ENCODE data around the gene SIVA1. TPM values are rescaled to one million over a fixed set of nuclear protein-coding genes. Genes with fewer than 3 reads are reported as not detected.

The SIVA1 gene
- polyA plus RNA-seq, 1 experiment, result 49.7 TPM

DNA sequence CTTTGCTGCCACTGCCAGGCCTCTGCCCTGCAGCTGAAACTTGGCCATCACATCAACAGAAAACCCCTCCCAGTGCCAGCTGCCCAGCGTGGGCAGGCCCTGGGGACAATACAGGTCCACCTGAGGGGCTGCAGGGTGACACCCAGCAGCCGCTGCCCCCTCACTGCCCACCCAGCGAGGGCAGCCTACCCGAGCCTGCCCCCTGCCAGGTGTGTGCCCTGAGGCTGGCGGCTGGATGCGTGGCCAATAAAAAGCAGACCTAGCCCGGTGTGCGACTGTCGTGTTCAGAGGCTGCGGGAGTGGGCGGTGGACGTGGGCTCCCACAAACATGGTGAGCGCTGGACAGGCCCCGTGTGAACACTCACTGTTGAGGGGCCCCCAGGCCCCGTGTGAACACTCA is 33.6 kb upstream of the SIVA1 start:
- TF ChIP-seq, protein P1, sequence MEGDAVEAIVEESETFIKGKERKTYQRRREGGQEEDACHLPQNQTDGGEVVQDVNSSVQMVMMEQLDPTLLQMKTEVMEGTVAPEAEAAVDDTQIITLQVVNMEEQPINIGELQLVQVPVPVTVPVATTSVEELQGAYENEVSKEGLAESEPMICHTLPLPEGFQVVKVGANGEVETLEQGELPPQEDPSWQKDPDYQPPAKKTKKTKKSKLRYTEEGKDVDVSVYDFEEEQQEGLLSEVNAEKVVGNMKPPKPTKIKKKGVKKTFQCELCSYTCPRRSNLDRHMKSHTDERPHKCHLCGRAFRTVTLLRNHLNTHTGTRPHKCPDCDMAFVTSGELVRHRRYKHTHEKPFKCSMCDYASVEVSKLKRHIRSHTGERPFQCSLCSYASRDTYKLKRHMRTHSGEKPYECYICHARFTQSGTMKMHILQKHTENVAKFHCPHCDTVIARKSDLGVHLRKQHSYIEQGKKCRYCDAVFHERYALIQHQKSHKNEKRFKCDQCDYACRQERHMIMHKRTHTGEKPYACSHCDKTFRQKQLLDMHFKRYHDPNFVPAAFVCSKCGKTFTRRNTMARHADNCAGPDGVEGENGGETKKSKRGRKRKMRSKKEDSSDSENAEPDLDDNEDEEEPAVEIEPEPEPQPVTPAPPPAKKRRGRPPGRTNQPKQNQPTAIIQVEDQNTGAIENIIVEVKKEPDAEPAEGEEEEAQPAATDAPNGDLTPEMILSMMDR (IDR thresholded peaks at IDR 0.05; ENCODE audit: low read depth, low read length), result no peak
- Histone ChIP-seq H3K4me3 (ENCODE audit: low read depth, low read length) (no peak overlapping the region), H3K9me3 (ENCODE audit: control insufficient read depth, insufficient read depth, low read length) (no peaks in the 10 kb centered on the region; the same call in 1 of the 2 replicates), H3K27ac (ENCODE audit: low read depth, low read length) (no peak overlapping the region), H3K27me3 (ENCODE audit: control insufficient read depth, insufficient read depth, low read length) (no peaks in the 10 kb centered on the region)
- ChIA-PET POLR2A (no interaction called here), CTCF (no interaction called here)
- DNase-seq (ENCODE audit: low read depth, low spot score), result no peak

DNA sequence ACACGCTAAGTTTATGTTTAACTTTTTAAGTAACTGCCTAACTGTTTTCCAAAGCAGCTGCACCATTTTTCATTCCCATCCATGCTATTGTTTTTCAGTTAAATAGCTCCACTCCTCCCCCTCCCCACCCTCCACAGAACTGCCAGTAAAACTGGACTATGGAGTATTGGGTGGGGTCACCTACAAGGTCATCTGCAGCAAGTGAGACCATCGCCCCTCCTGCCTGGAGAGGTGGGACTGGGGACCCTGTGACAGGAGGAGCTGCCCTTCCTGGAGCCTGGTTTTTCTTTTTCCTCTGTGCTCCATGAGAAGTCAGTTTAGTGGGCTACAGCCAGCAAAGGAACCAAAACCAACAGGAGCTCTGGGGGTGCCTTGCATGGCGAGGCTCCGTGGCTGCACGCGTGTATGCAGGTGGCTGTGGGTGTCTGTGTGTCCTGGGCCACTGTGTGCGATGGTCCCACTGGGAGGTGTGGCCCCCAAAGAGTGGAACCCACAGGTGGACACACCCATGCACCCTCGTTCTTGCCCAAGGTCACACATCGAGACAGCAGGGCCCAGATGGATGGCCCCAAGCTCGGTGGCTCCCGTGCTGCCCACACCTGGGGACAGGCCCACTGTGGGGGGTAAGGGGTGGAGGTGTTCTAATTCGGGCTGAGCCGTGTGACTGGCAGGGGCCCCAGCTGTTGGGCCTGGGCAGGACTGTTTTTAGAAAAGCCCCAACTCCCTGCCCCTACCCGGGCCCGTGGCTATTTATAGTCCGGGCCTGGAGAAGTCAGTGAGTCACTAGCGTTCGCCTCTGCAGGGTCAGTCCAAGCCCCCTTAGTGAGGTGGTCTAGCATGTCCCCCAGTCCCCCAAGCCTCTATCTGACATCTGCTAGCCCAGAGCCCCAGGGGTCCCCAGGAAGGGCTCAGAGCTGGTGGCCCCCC is 31.2 kb upstream of the SIVA1 start:
- DNase-seq (ENCODE audit: low read depth, low spot score), result no peak

GRCh38 chr14:104722938-104723650 is 29.9 kb upstream of the SIVA1 start:
- Histone ChIP-seq H3K27me3 (ENCODE audit: control insufficient read depth, insufficient read depth, low read length) (peaks cover 6% of the 10 kb centered on the region), H3K9me3 (ENCODE audit: control insufficient read depth, insufficient read depth, low read length) (no peaks in the 10 kb centered on the region; the same call in 1 of the 2 replicates), H3K27ac (ENCODE audit: low read depth, low read length) (no peak overlapping the region), H3K4me3 (ENCODE audit: low read depth, low read length) (no peak overlapping the region; the same call in 1 of the 2 replicates)
- CTCF ChIA-PET, result interaction anchor here (0.6 to 1.8 kb wide), 11 partner anchors 11 to 154 kb away, joined by 3 to 11 read pairs (median 5); partner anchors contain the start of gene SIVA1
- TF ChIP-seq, protein P1 (IDR thresholded peaks at IDR 0.05; ENCODE audit: low read depth, low read length), result no peak
- no peak for DNase-seq (ENCODE audit: low read depth, low spot score)
- POLR2A ChIA-PET, result no interaction called here

More for the DNA sequence above, 31.2 kb upstream of the SIVA1 start:
- ChIA-PET POLR2A (no interaction called here), CTCF (interaction anchor here (1.0 to 1.8 kb wide), 4 partner anchors 17 to 324 kb away, joined by 3 to 4 read pairs (median 4); no protein-coding TSS in a partner anchor)
- Histone ChIP-seq H3K9me3 (ENCODE audit: control insufficient read depth, insufficient read depth, low read length) (no peaks in the 10 kb centered on the region; the same call in 1 of the 2 replicates), H3K27ac (ENCODE audit: low read depth, low read length) (peak overlapping the region; percentile 11), H3K27me3 (ENCODE audit: control insufficient read depth, insufficient read depth, low read length) (peaks cover under 1% of the 10 kb centered on the region), H3K4me3 (ENCODE audit: low read depth, low read length) (no peak overlapping the region)
- TF ChIP-seq, protein P1 (IDR thresholded peaks at IDR 0.05; ENCODE audit: low read depth, low read length), result no peak

DNA sequence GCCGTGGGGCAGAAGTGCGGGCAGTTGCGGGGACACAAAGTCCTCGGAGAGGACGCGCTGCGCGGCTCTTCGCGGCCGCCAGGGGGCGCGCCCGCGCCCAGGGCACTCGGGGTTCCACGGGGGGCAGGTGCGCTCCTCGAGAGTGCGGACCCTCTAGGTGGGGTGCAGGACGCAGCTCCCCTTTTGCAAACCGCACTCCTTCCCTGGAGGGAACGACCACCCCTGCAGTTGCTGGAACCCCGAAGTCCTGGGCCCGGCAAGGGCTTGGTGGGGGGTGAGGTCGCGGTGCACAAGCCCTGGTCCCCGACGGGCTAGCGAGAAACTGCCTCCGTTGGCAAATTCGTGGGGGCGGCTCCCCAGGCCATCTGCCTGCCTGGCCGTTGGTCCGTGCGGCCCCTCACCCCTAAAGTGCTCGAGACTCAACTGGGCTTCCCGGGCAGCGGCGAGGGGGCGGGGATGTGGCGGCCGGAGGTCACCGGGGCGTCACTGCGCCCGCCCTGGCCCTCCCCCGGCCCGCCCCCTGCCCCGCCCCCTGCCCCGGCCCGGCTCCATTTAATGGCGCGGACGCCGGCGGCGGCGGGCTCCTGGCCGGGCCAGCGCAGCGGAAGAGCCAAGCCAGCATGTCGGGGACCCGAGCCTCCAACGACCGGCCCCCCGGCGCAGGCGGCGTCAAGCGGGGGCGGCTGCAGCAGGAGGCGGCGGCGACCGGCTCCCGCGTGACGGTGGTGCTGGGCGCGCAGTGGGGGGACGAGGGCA is 29.1 kb upstream of the SIVA1 start, which contains the start of gene ADSS1:
ADSS1 (plus strand) TSS at position 579 of the 756 bp plus-strand sequence; CDS start at position 621, 42 bp downstream.
- Histone ChIP-seq H3K27me3 (ENCODE audit: control insufficient read depth, insufficient read depth, low read length) (peaks cover 6% of the 10 kb centered on the region), H3K4me3 (ENCODE audit: low read depth, low read length) (peak within 1 kb of the TSS; percentile 58), H3K27ac (ENCODE audit: low read depth, low read length) (no peak within 1 kb of the TSS), H3K9me3 (ENCODE audit: control insufficient read depth, insufficient read depth, low read length) (no peaks in the 10 kb centered on the region; the same call in 1 of the 2 replicates)
- ChIA-PET POLR2A (interaction anchor here (1.2 to 3.1 kb wide), 2 partner anchors 29 to 45 kb away, joined by 3 to 16 read pairs; partner anchors contain the start of gene SIVA1), CTCF (interaction anchor here (0.6 to 1.7 kb wide), 10 partner anchors 10 to 154 kb away, joined by 3 to 11 read pairs (median 5); partner anchors contain the start of gene SIVA1)
- no peak for DNase-seq (ENCODE audit: low read depth, low spot score)
- TF ChIP-seq, protein P1 (IDR thresholded peaks at IDR 0.05; ENCODE audit: low read depth, low read length), result peak; percentile 74
